ENCODE data around the gene MRPL28.

MRPL28 gene

GRCh38 chr16:398561-399339 lies 28.4 kb upstream of the MRPL28 start:
- DNase-seq (ENCODE audit: extremely low spot score), result no peak
- TF ChIP-seq BHLHE40 (IDR thresholded peaks at IDR 0.05; ENCODE audit: borderline replicate concordance) (no peak), SUZ12 (IDR thresholded peaks at IDR 0.05) (no peak), FOXK2 (IDR thresholded peaks at IDR 0.05) (no peak), FOXA1 (IDR thresholded peaks at IDR 0.05) (no peak), ARNT (IDR thresholded peaks at IDR 0.05) (no peak), ZNF384 (IDR thresholded peaks at IDR 0.05) (no peak), FOXM1 (IDR thresholded peaks at IDR 0.05; ENCODE audit: borderline replicate concordance) (no peak), LEF1 (IDR thresholded peaks at IDR 0.05; ENCODE audit: borderline replicate concordance) (no peak), HDGF (IDR thresholded peaks at IDR 0.05; ENCODE audit: borderline replicate concordance) (no peak), NFRKB (IDR thresholded peaks at IDR 0.05) (no peak), SP1 (IDR thresholded peaks at IDR 0.05) (no peak), TARDBP (IDR thresholded peaks at IDR 0.05) (no peak), L3MBTL2 (conservative IDR thresholded peaks at IDR 0.05) (no peak), CTBP1 (IDR thresholded peaks at IDR 0.05; ENCODE audit: borderline replicate concordance) (no peak), ELF4 (IDR thresholded peaks at IDR 0.05) (no peak)
- TF ChIP-seq, protein P1, sequence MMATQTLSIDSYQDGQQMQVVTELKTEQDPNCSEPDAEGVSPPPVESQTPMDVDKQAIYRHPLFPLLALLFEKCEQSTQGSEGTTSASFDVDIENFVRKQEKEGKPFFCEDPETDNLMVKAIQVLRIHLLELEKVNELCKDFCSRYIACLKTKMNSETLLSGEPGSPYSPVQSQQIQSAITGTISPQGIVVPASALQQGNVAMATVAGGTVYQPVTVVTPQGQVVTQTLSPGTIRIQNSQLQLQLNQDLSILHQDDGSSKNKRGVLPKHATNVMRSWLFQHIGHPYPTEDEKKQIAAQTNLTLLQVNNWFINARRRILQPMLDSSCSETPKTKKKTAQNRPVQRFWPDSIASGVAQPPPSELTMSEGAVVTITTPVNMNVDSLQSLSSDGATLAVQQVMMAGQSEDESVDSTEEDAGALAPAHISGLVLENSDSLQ (IDR thresholded peaks at IDR 0.05), result no peak
- ChIA-PET CTCF (no interaction called here), POLR2A (interaction anchor here (0.9 to 1.4 kb wide), 2 partner anchors 10 to 25 kb away, joined by 4 to 5 read pairs; no protein-coding TSS in a partner anchor)

DNA sequence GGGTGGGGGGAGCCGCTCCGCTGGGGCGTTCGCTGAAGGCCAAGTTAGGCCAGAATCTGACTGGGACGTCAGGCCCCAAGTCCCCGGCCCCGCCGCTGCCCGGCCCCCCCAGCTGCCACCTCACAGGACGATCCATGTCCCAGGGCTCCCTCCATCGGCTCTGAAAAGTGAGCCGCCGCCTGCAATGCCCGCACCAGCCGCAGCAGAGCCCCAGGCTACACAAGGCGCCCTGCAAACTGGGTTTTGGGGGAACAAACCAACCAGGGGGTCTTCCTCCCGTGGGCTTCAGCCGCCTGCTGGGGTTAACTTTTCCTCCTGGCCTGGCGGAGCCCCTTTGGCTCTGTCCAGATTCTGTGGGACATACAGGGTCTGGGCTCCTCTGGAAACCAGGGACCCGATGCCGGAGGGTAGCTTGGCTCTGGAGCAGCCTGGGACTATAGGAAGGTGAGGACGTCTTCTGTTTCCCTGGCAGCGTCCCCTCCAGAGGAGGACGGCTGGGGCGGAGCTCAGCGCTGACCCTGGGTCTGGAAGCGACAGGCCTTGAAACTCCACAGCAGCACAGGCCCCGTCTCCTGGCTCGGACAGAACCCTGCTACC lies 27.5 kb upstream of the MRPL28 start:
- POLR2A ChIA-PET, result interaction anchor here (0.9 to 1.4 kb wide), 2 partner anchors 9 to 26 kb away, joined by 4 to 5 read pairs; no protein-coding TSS in a partner anchor
- CTCF ChIA-PET, result no interaction called here
- DNase-seq (ENCODE audit: extremely low spot score), result peak; percentile 49
- TF ChIP-seq BHLHE40 (IDR thresholded peaks at IDR 0.05; ENCODE audit: borderline replicate concordance), result no peak
- no peak for TF ChIP-seq ELF4 (IDR thresholded peaks at IDR 0.05)
- no peak for TF ChIP-seq SP1 (IDR thresholded peaks at IDR 0.05)
- TF ChIP-seq, protein P1 (IDR thresholded peaks at IDR 0.05), result no peak
- no peak for TF ChIP-seq ARNT (IDR thresholded peaks at IDR 0.05)
- no peak for TF ChIP-seq LEF1 (IDR thresholded peaks at IDR 0.05; ENCODE audit: borderline replicate concordance)
- TF ChIP-seq HDGF (IDR thresholded peaks at IDR 0.05; ENCODE audit: borderline replicate concordance), result no peak
- no peak for TF ChIP-seq ZNF384 (IDR thresholded peaks at IDR 0.05)
- TF ChIP-seq SUZ12 (IDR thresholded peaks at IDR 0.05), result no peak
- TF ChIP-seq NFRKB (IDR thresholded peaks at IDR 0.05), result no peak
- TF ChIP-seq CTBP1 (IDR thresholded peaks at IDR 0.05; ENCODE audit: borderline replicate concordance), result no peak
- no peak for TF ChIP-seq FOXA1 (IDR thresholded peaks at IDR 0.05)
- no peak for TF ChIP-seq FOXM1 (IDR thresholded peaks at IDR 0.05; ENCODE audit: borderline replicate concordance)
- no peak for TF ChIP-seq TARDBP (IDR thresholded peaks at IDR 0.05)

GRCh38 chr16:397135-397661 lies 26.9 kb upstream of the MRPL28 start, which contains the start of gene NME4:
TSS of gene NME4 (plus strand) at chr16:397199. CDS start at chr16:397223, 24 bp downstream.
- POLR2A ChIA-PET, result interaction anchor here (1.0 kb wide), 1 partner anchor 29 kb away, joined by 3 read pairs; no protein-coding TSS in a partner anchor
- peak; percentile 56 for DNase-seq (ENCODE audit: extremely low spot score)
- no peak for TF ChIP-seq FOXA1 (IDR thresholded peaks at IDR 0.05)
- TF ChIP-seq FOXK2 (IDR thresholded peaks at IDR 0.05), result no peak
- TF ChIP-seq, protein P1 (IDR thresholded peaks at IDR 0.05), result no peak
- TF ChIP-seq NFRKB (IDR thresholded peaks at IDR 0.05), result no peak
- no peak for TF ChIP-seq SUZ12 (IDR thresholded peaks at IDR 0.05)
- TF ChIP-seq LEF1 (IDR thresholded peaks at IDR 0.05; ENCODE audit: borderline replicate concordance), result no peak
- TF ChIP-seq CTBP1 (IDR thresholded peaks at IDR 0.05; ENCODE audit: borderline replicate concordance), result no peak
- TF ChIP-seq L3MBTL2 (conservative IDR thresholded peaks at IDR 0.05), result no peak
- no peak for TF ChIP-seq BHLHE40 (IDR thresholded peaks at IDR 0.05; ENCODE audit: borderline replicate concordance)
- no peak for TF ChIP-seq ARNT (IDR thresholded peaks at IDR 0.05)
- TF ChIP-seq ELF4 (IDR thresholded peaks at IDR 0.05), result no peak
- TF ChIP-seq FOXM1 (IDR thresholded peaks at IDR 0.05; ENCODE audit: borderline replicate concordance), result no peak
- TF ChIP-seq SP1 (IDR thresholded peaks at IDR 0.05), result no peak
- CTCF ChIA-PET, result no interaction called here

GRCh38 chr16:396605-397004 lies 26.3 kb upstream of the MRPL28 start:
- DNase-seq (ENCODE audit: extremely low spot score), result peak; percentile 60
- ChIA-PET CTCF (no interaction called here), POLR2A (interaction anchor here (1.0 kb wide), 1 partner anchor 30 kb away, joined by 3 read pairs; no protein-coding TSS in a partner anchor)
- peak; percentile 85 for TF ChIP-seq TARDBP (IDR thresholded peaks at IDR 0.05)
- peak; percentile 78 for TF ChIP-seq L3MBTL2 (conservative IDR thresholded peaks at IDR 0.05)
- TF ChIP-seq FOXK2 (IDR thresholded peaks at IDR 0.05), result no peak
- no peak for TF ChIP-seq FOXA1 (IDR thresholded peaks at IDR 0.05)
- TF ChIP-seq NFRKB (IDR thresholded peaks at IDR 0.05), result no peak
- no peak for TF ChIP-seq FOXM1 (IDR thresholded peaks at IDR 0.05; ENCODE audit: borderline replicate concordance)

GRCh38 chr16:396199-396598 lies 25.9 kb upstream of the MRPL28 start:
- POLR2A ChIA-PET, result interaction anchor here (1.0 kb wide), 1 partner anchor 30 kb away, joined by 3 read pairs; no protein-coding TSS in a partner anchor
- TF ChIP-seq L3MBTL2 (conservative IDR thresholded peaks at IDR 0.05), result no peak
- TF ChIP-seq BHLHE40 (IDR thresholded peaks at IDR 0.05; ENCODE audit: borderline replicate concordance), result no peak
- TF ChIP-seq, protein P1 (IDR thresholded peaks at IDR 0.05), result no peak
- no peak for TF ChIP-seq FOXM1 (IDR thresholded peaks at IDR 0.05; ENCODE audit: borderline replicate concordance)
- no peak for TF ChIP-seq ELF4 (IDR thresholded peaks at IDR 0.05)
- no peak for TF ChIP-seq FOXK2 (IDR thresholded peaks at IDR 0.05)
- no peak for TF ChIP-seq NFRKB (IDR thresholded peaks at IDR 0.05)
- no peak for TF ChIP-seq CTBP1 (IDR thresholded peaks at IDR 0.05; ENCODE audit: borderline replicate concordance)
- no peak for TF ChIP-seq SUZ12 (IDR thresholded peaks at IDR 0.05)
- no peak for TF ChIP-seq ARNT (IDR thresholded peaks at IDR 0.05)
- TF ChIP-seq ZNF384 (IDR thresholded peaks at IDR 0.05), result no peak
- TF ChIP-seq TARDBP (IDR thresholded peaks at IDR 0.05), result no peak
- no peak for TF ChIP-seq SP1 (IDR thresholded peaks at IDR 0.05)
- CTCF ChIA-PET, result no interaction called here
- DNase-seq (ENCODE audit: extremely low spot score), result no peak
